HepG2 (cell line): Measurements from ENCODE around the gene KLB. TPM values are rescaled to one million over a fixed set of nuclear protein-coding genes. Genes with fewer than 3 reads are reported as not detected.

Experiments
- BORCS8-MEF2B ChIP-seq: sonication (generic); formaldehyde crosslinking; IDR thresholded peaks from 2 replicates; pipeline ENCODE4 v1.8.0; 2022; ENCODE audit warnings: mild to moderate bottlenecking, missing genetic modification reagents
- MYNN ChIP-seq: sonication (generic); formaldehyde crosslinking; IDR thresholded peaks from 2 replicates; pipeline ENCODE4 v1.4.0; 2020; ENCODE audit warnings: mild to moderate bottlenecking, low read depth, missing genetic modification reagents
- NFE2L2 ChIP-seq: fragments of 150-350 bp; IDR thresholded peaks from 2 replicates; pipeline ENCODE4 v1.6.1; 2014; ENCODE audit warnings: low read length
- SALL2 ChIP-seq: sonication (generic); formaldehyde crosslinking; IDR thresholded peaks from 2 replicates; pipeline ENCODE4 v1.8.1; 2023; ENCODE audit warnings: mild to moderate bottlenecking, missing genetic modification reagents, inconsistent platforms
- SIX1 ChIP-seq: sonication (generic); formaldehyde crosslinking; IDR thresholded peaks from 2 replicates; pipeline ENCODE4 v1.4.0; 2020; ENCODE audit warnings: missing genetic modification reagents, borderline replicate concordance
- SSRP1 ChIP-seq: IDR thresholded peaks from 2 replicates; pipeline ENCODE4 v1.6.1; 2016; ENCODE audit warnings: control low read depth
- ZMYM2 ChIP-seq: sonication (generic); formaldehyde crosslinking; IDR thresholded peaks from 2 replicates; pipeline ENCODE4 v1.8.0; 2022; ENCODE audit warnings: mild to moderate bottlenecking, missing genetic modification reagents
- ZNF567 ChIP-seq: sonication (generic); formaldehyde crosslinking; IDR thresholded peaks from 2 replicates; pipeline ENCODE4 v1.8.1; 2023; ENCODE audit warnings: mild to moderate bottlenecking, missing genetic modification reagents, borderline replicate concordance
- ZNF670 ChIP-seq: sonication (generic); formaldehyde crosslinking; IDR thresholded peaks from 2 replicates; pipeline ENCODE4 v1.8.0; 2022; ENCODE audit warnings: mild to moderate bottlenecking, missing genetic modification reagents, borderline replicate concordance
- ZNF790 ChIP-seq: sonication (generic); formaldehyde crosslinking; IDR thresholded peaks from 2 replicates; pipeline ENCODE4 v1.8.0; 2022; ENCODE audit warnings: missing genetic modification reagents, mild to moderate bottlenecking, borderline replicate concordance
- polyA plus RNA-seq, 8 experiments: library from polyadenylated mRNA; depleted of rRNA in 3 of 8; stranded (reverse) in 7 of 8; unstranded in 1 of 8; fragments of >200 nt; fragmentation: Illumina TruSeq in 4 of 8; extraction: Trizol in 4 of 8; gene quantifications; 2 replicates each; pipeline versions ENCODE4 v1.2.1 to v1.2.3, GENCODE V29; 2011 to 2016; ENCODE audit warnings: low read depth in 4 of 8, missing spikeins in 1 of 8, mixed read lengths in 1 of 8; ENCODE audit not compliant: insufficient read depth in 1 of 8
- total RNA-seq, 5 experiments: library from RNA; depleted of rRNA; stranded (reverse); fragments of >200 nt; fragmentation: Illumina TruSeq; extraction: Trizol; gene quantifications; 2 replicates each; pipeline ENCODE4 v1.2.3, GENCODE V29; 2016; ENCODE audit warnings: low read depth in 1 of 5
- TF ChIP-seq, protein P1 (sequence below): IDR thresholded peaks from 2 replicates; pipeline ENCODE4 v1.4.0; 2020; ENCODE audit warnings: mild to moderate bottlenecking, missing genetic modification reagents
- TF ChIP-seq, protein P2 (sequence below): sonication (generic); formaldehyde crosslinking; IDR thresholded peaks from 2 replicates; pipeline ENCODE4 v1.4.0; 2020; ENCODE audit warnings: missing genetic modification reagents, borderline replicate concordance
- TF ChIP-seq, protein P3 (sequence below): sonication (generic); formaldehyde crosslinking; IDR thresholded peaks from 2 replicates; pipeline ENCODE4 v1.4.0; 2020; ENCODE audit warnings: missing genetic modification reagents, borderline replicate concordance
- TF ChIP-seq, protein P4 (sequence below): sonication (generic); formaldehyde crosslinking; IDR thresholded peaks from 2 replicates; pipeline ENCODE4 v1.4.0; 2020; ENCODE audit warnings: missing genetic modification reagents

KLB gene
- total and polyA plus RNA-seq, 2 of the 13 experiments (the other 11 are each of a cell fraction or from before 2014, with no cell fraction given), result 25.3 to 82.0 TPM

DNA sequence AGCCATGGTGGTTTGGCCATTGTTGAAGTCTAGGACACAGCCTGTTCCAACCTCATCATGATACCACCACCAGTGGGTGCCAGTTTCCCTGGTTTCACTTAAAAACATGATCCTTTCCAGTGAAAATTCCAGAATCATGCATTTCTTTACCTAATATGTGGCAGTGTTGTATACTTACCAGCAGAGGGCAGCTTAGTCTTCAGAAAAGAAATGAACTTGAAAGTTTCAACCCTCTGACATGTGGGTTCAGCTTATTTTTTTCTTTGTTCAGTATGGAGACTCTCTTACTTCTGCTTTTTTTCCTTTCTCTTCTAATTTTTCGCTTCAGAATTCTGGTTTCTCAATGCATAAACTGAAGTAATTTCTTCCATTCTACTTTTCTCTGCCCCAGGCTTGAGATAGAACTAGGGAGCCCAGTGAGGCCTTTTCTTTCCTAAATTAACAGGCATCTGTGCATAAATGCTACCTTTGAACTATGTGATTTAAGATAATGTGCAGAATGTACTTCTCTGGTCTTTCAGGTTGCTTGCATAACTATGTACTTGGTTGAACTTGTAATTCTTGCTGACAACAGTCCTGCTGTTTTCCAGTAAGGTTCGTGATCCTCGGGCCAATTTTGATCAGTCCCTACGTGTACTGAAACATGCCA, 62.8 kb downstream of the KLB start (continued):
- TF ChIP-seq, protein P1, sequence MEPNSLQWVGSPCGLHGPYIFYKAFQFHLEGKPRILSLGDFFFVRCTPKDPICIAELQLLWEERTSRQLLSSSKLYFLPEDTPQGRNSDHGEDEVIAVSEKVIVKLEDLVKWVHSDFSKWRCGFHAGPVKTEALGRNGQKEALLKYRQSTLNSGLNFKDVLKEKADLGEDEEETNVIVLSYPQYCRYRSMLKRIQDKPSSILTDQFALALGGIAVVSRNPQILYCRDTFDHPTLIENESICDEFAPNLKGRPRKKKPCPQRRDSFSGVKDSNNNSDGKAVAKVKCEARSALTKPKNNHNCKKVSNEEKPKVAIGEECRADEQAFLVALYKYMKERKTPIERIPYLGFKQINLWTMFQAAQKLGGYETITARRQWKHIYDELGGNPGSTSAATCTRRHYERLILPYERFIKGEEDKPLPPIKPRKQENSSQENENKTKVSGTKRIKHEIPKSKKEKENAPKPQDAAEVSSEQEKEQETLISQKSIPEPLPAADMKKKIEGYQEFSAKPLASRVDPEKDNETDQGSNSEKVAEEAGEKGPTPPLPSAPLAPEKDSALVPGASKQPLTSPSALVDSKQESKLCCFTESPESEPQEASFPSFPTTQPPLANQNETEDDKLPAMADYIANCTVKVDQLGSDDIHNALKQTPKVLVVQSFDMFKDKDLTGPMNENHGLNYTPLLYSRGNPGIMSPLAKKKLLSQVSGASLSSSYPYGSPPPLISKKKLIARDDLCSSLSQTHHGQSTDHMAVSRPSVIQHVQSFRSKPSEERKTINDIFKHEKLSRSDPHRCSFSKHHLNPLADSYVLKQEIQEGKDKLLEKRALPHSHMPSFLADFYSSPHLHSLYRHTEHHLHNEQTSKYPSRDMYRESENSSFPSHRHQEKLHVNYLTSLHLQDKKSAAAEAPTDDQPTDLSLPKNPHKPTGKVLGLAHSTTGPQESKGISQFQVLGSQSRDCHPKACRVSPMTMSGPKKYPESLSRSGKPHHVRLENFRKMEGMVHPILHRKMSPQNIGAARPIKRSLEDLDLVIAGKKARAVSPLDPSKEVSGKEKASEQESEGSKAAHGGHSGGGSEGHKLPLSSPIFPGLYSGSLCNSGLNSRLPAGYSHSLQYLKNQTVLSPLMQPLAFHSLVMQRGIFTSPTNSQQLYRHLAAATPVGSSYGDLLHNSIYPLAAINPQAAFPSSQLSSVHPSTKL (CRISPR knock-in tag), result peak; percentile 45; the same call in 1 of the 2 replicates
- TF ChIP-seq ZNF670 (CRISPR knock-in tag) (no peak), SIX1 (CRISPR knock-in tag) (peak; percentile 39; the same call in 1 of the 2 replicates), ZMYM2 (CRISPR knock-in tag) (peak; percentile 25; the same call in 1 of the 2 replicates), BORCS8-MEF2B (no peak), SALL2 (CRISPR knock-in tag) (no peak), NFE2L2 (no peak), ZNF567 (CRISPR knock-in tag) (no peak), ZNF790 (CRISPR knock-in tag) (no peak), MYNN (CRISPR knock-in tag) (no peak), SSRP1 (no peak)
- TF ChIP-seq, protein P2, sequence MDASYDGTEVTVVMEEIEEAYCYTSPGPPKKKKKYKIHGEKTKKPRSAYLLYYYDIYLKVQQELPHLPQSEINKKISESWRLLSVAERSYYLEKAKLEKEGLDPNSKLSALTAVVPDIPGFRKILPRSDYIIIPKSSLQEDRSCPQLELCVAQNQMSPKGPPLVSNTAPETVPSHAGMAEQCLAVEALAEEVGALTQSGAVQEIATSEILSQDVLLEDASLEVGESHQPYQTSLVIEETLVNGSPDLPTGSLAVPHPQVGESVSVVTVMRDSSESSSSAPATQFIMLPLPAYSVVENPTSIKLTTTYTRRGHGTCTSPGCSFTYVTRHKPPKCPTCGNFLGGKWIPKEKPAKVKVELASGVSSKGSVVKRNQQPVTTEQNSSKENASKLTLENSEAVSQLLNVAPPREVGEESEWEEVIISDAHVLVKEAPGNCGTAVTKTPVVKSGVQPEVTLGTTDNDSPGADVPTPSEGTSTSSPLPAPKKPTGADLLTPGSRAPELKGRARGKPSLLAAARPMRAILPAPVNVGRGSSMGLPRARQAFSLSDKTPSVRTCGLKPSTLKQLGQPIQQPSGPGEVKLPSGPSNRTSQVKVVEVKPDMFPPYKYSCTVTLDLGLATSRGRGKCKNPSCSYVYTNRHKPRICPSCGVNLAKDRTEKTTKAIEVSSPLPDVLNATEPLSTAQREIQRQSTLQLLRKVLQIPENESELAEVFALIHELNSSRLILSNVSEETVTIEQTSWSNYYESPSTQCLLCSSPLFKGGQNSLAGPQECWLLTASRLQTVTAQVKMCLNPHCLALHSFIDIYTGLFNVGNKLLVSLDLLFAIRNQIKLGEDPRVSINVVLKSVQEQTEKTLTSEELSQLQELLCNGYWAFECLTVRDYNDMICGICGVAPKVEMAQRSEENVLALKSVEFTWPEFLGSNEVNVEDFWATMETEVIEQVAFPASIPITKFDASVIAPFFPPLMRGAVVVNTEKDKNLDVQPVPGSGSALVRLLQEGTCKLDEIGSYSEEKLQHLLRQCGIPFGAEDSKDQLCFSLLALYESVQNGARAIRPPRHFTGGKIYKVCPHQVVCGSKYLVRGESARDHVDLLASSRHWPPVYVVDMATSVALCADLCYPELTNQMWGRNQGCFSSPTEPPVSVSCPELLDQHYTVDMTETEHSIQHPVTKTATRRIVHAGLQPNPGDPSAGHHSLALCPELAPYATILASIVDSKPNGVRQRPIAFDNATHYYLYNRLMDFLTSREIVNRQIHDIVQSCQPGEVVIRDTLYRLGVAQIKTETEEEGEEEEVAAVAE, result no peak
- TF ChIP-seq, protein P3, sequence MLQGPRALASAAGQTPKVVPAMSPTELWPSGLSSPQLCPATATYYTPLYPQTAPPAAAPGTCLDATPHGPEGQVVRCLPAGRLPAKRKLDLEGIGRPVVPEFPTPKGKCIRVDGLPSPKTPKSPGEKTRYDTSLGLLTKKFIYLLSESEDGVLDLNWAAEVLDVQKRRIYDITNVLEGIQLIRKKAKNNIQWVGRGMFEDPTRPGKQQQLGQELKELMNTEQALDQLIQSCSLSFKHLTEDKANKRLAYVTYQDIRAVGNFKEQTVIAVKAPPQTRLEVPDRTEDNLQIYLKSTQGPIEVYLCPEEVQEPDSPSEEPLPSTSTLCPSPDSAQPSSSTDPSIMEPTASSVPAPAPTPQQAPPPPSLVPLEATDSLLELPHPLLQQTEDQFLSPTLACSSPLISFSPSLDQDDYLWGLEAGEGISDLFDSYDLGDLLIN (CRISPR knock-in tag), result no peak
- TF ChIP-seq, protein P4, sequence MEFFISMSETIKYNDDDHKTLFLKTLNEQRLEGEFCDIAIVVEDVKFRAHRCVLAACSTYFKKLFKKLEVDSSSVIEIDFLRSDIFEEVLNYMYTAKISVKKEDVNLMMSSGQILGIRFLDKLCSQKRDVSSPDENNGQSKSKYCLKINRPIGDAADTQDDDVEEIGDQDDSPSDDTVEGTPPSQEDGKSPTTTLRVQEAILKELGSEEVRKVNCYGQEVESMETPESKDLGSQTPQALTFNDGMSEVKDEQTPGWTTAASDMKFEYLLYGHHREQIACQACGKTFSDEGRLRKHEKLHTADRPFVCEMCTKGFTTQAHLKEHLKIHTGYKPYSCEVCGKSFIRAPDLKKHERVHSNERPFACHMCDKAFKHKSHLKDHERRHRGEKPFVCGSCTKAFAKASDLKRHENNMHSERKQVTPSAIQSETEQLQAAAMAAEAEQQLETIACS (CRISPR knock-in tag), result no peak
